GM20000 (cell line): ENCODE data around the gene LEUTX.
"Not testable (repeated sequence)": the region's sequence is repeated elsewhere in the genome, so short reads cannot be mapped to it uniquely, and the experiment has no call there.

Source experiments
- DNase-seq: peaks from one replicate; pipeline ENCODE4 v3.0.0; 2012; ENCODE audit warnings: low spot score
- TF ChIP-seq, protein P1 (sequence below): IDR thresholded peaks from 2 replicates; pipeline ENCODE4 v1.5.1; 2012; ENCODE audit warnings: mild to moderate bottlenecking, control low read depth; ENCODE audit errors: extremely low read depth, missing control alignments

The LEUTX gene

DNA sequence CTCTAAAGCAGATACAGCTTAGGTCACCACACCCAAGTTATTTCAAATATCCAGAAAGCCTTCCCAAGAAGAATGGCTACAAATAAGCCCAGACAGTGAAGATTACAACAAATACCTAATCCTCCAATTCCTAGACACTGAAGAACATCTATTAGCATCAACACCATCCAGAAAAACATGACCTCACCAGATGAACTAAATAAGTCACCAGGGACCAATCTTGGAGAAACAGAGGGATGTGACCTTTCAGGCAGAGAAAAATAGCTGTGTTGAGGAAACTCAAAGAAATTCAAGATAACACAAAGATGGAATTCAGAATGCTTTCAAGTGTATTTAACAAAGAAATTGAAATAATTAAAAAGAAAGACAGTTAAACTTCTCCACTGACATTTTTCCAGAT lies 25.9 kb upstream of the LEUTX start:
- DNase-seq = no peak
- TF ChIP-seq, protein P1, sequence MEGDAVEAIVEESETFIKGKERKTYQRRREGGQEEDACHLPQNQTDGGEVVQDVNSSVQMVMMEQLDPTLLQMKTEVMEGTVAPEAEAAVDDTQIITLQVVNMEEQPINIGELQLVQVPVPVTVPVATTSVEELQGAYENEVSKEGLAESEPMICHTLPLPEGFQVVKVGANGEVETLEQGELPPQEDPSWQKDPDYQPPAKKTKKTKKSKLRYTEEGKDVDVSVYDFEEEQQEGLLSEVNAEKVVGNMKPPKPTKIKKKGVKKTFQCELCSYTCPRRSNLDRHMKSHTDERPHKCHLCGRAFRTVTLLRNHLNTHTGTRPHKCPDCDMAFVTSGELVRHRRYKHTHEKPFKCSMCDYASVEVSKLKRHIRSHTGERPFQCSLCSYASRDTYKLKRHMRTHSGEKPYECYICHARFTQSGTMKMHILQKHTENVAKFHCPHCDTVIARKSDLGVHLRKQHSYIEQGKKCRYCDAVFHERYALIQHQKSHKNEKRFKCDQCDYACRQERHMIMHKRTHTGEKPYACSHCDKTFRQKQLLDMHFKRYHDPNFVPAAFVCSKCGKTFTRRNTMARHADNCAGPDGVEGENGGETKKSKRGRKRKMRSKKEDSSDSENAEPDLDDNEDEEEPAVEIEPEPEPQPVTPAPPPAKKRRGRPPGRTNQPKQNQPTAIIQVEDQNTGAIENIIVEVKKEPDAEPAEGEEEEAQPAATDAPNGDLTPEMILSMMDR = no peak

DNA sequence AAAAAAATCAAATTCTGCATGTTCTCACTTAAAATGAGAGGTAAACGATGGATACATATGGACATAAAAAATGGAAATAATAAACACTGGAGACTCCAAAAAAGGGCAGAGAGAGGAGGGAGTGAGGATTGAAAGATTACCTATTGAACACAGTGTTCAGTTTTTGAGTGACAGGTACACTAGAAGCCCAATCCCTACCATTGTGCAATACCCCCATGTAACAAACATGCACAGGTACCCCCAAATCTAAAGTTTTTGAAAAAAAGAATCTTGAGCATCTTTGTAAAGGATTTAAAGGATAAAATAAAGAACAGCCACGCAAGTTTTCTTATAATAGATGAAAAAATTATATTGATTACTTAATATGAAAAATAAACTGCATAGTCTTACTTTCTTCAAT lies 24.1 kb upstream of the LEUTX start:
- DNase-seq = no peak
- TF ChIP-seq, protein P1 = no peak

DNA sequence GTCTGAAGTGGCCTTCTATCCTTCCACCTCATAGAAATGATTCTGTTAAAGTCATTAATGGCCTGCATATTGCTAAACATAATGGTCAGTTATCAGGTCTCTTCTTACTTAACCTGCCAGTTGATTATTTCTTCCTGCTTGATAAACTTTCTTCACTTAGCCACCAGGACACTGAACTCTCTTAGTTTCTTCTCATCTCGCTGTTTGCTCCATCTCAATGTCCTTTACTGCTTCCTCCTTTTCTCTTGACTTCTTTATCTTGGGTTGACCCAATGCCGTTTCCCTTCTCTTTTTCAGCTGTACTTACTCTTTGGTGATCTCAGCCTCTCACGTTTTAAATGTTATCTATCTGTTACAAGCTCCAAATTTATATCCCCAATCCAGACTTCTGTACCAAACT lies 23.7 kb upstream of the LEUTX start:
- DNase-seq = no peak
- TF ChIP-seq, protein P1 = no peak

DNA sequence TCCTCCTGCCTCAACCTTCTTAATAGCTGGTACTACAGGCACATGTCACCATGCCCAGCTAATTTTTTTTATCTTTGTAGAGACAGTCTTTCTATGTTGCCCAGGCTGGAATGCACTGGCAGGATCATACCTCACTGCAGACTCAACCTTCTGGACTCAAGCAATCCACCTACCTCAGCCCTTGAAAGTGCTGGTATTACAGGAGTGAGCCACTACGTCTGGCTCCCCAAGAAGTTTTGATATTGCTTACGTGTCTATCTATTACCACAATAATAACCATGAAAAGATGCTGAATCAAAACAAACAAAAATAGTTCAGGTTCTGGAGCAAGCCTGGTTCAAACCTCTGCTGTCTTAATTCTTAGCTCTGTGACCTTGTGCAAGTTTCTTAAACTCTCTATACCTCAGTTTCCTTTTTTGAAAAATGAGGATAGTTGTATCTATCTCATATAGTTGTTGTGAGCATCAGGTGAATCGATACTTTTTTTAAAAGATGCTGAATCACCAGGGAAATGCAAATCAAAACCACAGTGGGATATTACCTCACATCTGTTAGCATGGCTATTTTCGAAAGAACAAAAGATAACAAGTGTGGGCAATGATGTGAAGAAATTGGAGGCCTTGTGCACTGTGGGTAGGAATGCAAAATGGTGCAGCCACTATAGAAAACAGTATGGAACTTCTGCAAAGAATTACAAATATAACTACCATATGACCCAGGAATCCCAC lies 19.0 kb upstream of the LEUTX start:
- DNase-seq = no peak
- TF ChIP-seq, protein P1 = no peak

DNA sequence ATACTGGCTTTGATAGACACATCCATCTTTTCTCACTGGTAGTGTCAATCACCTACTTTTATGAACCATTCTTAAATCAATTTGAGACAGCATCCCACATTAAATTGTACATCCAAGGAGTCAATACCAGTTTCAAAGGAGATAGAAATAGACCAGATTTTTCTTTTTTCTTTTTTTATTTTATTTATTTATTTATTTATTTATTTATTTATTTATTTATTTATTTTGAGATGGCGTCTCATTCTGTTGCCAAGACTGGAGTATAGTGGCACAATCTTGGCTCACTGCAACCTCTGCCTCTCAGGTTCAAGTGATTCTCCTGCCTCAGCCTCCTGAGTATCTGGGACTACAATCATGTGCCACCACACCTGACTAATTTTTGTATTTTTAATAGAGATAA lies 16.8 kb upstream of the LEUTX start:
- DNase-seq = not testable (repeated sequence)

DNA sequence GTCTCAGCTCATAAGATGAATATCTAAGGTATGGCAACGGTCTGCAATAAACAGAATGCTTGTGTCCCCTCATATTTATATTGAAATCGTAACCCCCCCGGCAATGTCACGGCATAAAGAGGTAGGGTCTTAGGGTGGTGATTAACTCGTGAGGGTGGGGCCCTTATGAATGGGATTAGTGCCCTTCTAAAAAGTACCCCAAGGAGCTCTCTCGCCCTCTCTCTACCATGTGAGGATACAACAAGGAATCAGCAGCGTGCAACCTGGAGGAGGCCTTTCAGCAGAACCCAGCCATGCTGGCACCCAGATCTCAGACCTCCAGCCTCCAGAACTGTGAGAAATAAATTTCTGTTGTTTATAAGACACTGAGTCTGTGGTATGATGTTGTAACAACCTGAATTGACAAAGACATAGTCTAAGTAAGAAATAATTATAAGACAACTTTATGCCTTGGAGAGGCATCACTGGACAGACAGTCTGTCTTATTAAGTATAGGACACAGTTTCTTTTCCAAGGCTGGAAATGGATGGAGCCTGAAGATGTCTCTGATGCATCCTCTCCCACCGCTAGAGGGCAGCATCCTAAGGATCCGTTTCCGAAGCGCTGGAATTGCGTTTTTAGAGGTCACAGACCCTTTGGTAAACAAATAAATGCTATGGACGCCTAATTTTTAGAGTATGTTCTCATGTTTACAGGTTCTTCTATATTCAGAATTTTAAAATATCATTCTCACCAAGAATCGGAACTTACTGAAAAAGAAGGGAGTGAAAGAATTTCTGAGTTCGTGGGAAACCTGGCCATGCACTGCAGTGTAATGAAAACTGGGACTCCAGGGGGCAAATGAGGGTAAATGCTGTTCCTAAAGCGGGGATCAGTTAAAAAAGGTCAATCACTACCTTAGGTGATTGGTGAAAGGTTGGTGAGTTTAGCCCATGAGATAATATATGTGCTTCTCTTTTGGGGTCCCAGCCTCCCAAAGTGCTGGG lies 13.3 kb upstream of the LEUTX start:
- TF ChIP-seq, protein P1 = peak; percentile 42
- DNase-seq = no peak

DNA sequence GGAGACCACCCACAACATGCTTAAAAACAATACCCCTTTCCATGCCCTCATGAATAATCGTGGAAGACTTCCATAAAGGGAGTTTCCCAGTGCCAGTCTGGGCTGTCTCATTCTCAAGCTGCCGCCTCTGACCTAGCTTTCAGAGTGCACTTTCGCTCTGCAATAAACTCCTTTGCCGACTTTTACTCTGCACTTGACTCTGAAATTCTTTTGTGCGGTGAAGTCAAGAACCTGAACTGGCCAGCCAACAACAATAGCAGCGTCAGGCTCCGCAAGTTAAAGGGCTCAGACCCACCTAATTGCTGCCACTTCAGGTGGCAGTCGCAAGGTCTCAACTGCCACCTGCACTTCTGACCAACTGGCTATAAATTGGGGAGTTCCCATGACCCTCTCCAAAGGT lies 10.3 kb upstream of the LEUTX start:
- TF ChIP-seq, protein P1 = no peak
- no peak for DNase-seq

DNA sequence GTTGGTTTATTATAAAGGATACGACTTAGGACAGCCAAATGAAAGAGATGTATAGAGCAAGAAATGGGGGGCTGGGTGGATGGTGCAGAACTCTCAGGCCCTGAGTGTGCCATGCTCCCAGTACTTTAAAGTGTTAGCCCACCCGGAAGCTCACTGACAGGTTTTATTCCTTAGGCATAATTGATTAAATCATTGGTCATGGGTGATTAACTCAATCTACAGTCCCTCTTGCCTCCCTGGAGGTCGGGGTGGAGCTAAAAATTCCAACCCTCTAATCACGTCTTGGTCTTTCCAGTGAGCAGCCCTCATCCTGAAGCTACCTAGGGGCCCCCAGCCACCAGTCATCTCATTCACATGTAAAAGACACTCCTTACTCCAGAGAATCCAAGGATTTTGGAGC lies 9.9 kb upstream of the LEUTX start:
- TF ChIP-seq, protein P1 = no peak
- no peak for DNase-seq
